ENCODE results near the gene SLC8A3.
A peak's percentile ranks its signal among the peaks of the same experiment; 100 is the strongest.

Gene SLC8A3

GRCh38 chr14:70093156-70093555 is 95.6 kb downstream of the SLC8A3 start:
- no peak for TF ChIP-seq CTCF (IDR thresholded peaks at IDR 0.05)

GRCh38 chr14:70087380-70087697 is 101.4 kb downstream of the SLC8A3 start:
- no peak for TF ChIP-seq CTCF (IDR thresholded peaks at IDR 0.05)

GRCh38 chr14:70086685-70087379 is 101.9 kb downstream of the SLC8A3 start:
- TF ChIP-seq CTCF (IDR thresholded peaks at IDR 0.05): peak; percentile 67

- no peak for TF ChIP-seq CTCF (IDR thresholded peaks at IDR 0.05)
These were observed 104.5 kb downstream of the SLC8A3 start for GRCh38 chr14:70084226-70084625.

GRCh38 chr14:70082394-70082793 is 106.4 kb downstream of the SLC8A3 start:
- no peak for TF ChIP-seq CTCF (IDR thresholded peaks at IDR 0.05)

GRCh38 chr14:70080076-70080475 is 108.7 kb downstream of the SLC8A3 start:
- TF ChIP-seq CTCF (IDR thresholded peaks at IDR 0.05): no peak

GRCh38 chr14:70078329-70078728 is 110.4 kb downstream of the SLC8A3 start:
- no peak for TF ChIP-seq CTCF (IDR thresholded peaks at IDR 0.05)

- TF ChIP-seq CTCF (IDR thresholded peaks at IDR 0.05): no peak
These were observed 111.0 kb downstream of the SLC8A3 start for GRCh38 chr14:70077720-70078119.
